ENCODE results near the gene FAM20C. TPM values are rescaled to one million over a fixed set of nuclear protein-coding genes. Genes with fewer than 3 reads are reported as not detected.
"Not testable (repeated sequence)": the region's sequence is repeated elsewhere in the genome, so short reads cannot be mapped to it uniquely, and the experiment has no call there.

FAM20C gene
- total and polyA plus RNA-seq, 9 donors, result 24.0 to 43.0 (median 37.2) TPM

GRCh38 chr7:174716-175115 lies 17.7 kb upstream of the FAM20C start:
- Histone ChIP-seq H3K4me3 (ENCODE audit: low read length) (no peak overlapping the region), H3K27ac (ENCODE audit: low read length) (no peak overlapping the region)
- WGBS (ENCODE audit: insufficient coverage), result 60% methylated on average over 2 of the region's 2 CpGs

GRCh38 chr7:175955-176354 lies 16.4 kb upstream of the FAM20C start:
- Histone ChIP-seq H3K9me3 (replicated peaks; ENCODE audit: control insufficient read depth, low read depth, low read length) (no peaks in the 10 kb centered on the region), H3K4me1 (ENCODE audit: control insufficient read depth, insufficient read depth, low read length) (peaks cover 38% of the 10 kb centered on the region), H3K27me3 (ENCODE audit: control insufficient read depth, insufficient read depth, low read length) (peaks cover 6% of the 10 kb centered on the region), H3K27ac (ENCODE audit: low read length) (no peak overlapping the region), H3K4me3 (ENCODE audit: low read length) (no peak overlapping the region), H3K36me3 (ENCODE audit: control insufficient read depth, insufficient read depth, low read length) (no peaks in the 10 kb centered on the region)
- 92% methylated on average over 5 of the region's 11 CpGs for whole genome bisulfite sequencing (ENCODE audit: insufficient coverage)
- no peak for DNase-seq

More at GRCh38 chr7:174716-175115, 17.7 kb upstream of the FAM20C start:
- peaks cover 6% of the 10 kb centered on the region for H3K27me3 ChIP-seq (ENCODE audit: control insufficient read depth, insufficient read depth, low read length)
- no peaks in the 10 kb centered on the region for H3K36me3 ChIP-seq (ENCODE audit: control insufficient read depth, insufficient read depth, low read length)
- peak; percentile 62 for DNase-seq
- no peaks in the 10 kb centered on the region for H3K9me3 ChIP-seq (replicated peaks; ENCODE audit: control insufficient read depth, low read depth, low read length)
- H3K4me1 ChIP-seq (ENCODE audit: control insufficient read depth, insufficient read depth, low read length), result peaks cover 33% of the 10 kb centered on the region

GRCh38 chr7:176381-176780 lies 16.0 kb upstream of the FAM20C start:
- Histone ChIP-seq H3K4me1 (ENCODE audit: control insufficient read depth, insufficient read depth, low read length) (peaks cover 38% of the 10 kb centered on the region), H3K9me3 (replicated peaks; ENCODE audit: control insufficient read depth, low read depth, low read length) (no peaks in the 10 kb centered on the region), H3K27ac (ENCODE audit: low read length) (no peak overlapping the region), H3K36me3 (ENCODE audit: control insufficient read depth, insufficient read depth, low read length) (no peaks in the 10 kb centered on the region), H3K4me3 (ENCODE audit: low read length) (no peak overlapping the region), H3K27me3 (ENCODE audit: control insufficient read depth, insufficient read depth, low read length) (peaks cover 6% of the 10 kb centered on the region)
- WGBS (ENCODE audit: insufficient coverage), result 94% methylated on average over 5 of the region's 9 CpGs
- DNase-seq, result no peak

GRCh38 chr7:176786-177459 lies 15.4 kb upstream of the FAM20C start:
- H3K9me3 ChIP-seq (replicated peaks; ENCODE audit: control insufficient read depth, low read depth, low read length), result no peaks in the 10 kb centered on the region
- H3K36me3 ChIP-seq (ENCODE audit: control insufficient read depth, insufficient read depth, low read length), result no peaks in the 10 kb centered on the region
- no peak overlapping the region for H3K27ac ChIP-seq (ENCODE audit: low read length)
- WGBS (ENCODE audit: insufficient coverage), result 73% methylated on average over 17 of the region's 21 CpGs
- no peak for DNase-seq
- H3K27me3 ChIP-seq (ENCODE audit: control insufficient read depth, insufficient read depth, low read length), result peaks cover 6% of the 10 kb centered on the region
- H3K4me3 ChIP-seq (ENCODE audit: low read length), result no peak overlapping the region
- H3K4me1 ChIP-seq (ENCODE audit: control insufficient read depth, insufficient read depth, low read length), result peaks cover 38% of the 10 kb centered on the region

- Histone ChIP-seq H3K4me1 (ENCODE audit: control insufficient read depth, insufficient read depth, low read length) (peaks cover 34% of the 10 kb centered on the region), H3K9me3 (replicated peaks; ENCODE audit: control insufficient read depth, low read depth, low read length) (no peaks in the 10 kb centered on the region), H3K27ac (ENCODE audit: low read length) (peak overlapping the region; percentile 7), H3K36me3 (ENCODE audit: control insufficient read depth, insufficient read depth, low read length) (no peaks in the 10 kb centered on the region), H3K4me3 (ENCODE audit: low read length) (no peak overlapping the region), H3K27me3 (ENCODE audit: control insufficient read depth, insufficient read depth, low read length) (peaks cover 10% of the 10 kb centered on the region)
- WGBS (ENCODE audit: insufficient coverage), result 79% methylated on average over 28 of the region's 28 CpGs
- no peak for DNase-seq
Measured at GRCh38 chr7:178444-178843, 13.9 kb upstream of the FAM20C start.

GRCh38 chr7:179209-179681 lies 13.1 kb upstream of the FAM20C start:
- 40% methylated on average over 19 of the region's 19 CpGs for WGBS (ENCODE audit: insufficient coverage)
- no peak overlapping the region for H3K4me3 ChIP-seq (ENCODE audit: low read length)
- H3K4me1 ChIP-seq (ENCODE audit: control insufficient read depth, insufficient read depth, low read length), result peaks cover 32% of the 10 kb centered on the region
- no peaks in the 10 kb centered on the region for H3K9me3 ChIP-seq (replicated peaks; ENCODE audit: control insufficient read depth, low read depth, low read length)
- peaks cover 10% of the 10 kb centered on the region for H3K27me3 ChIP-seq (ENCODE audit: control insufficient read depth, insufficient read depth, low read length)
- H3K27ac ChIP-seq (ENCODE audit: low read length), result no peak overlapping the region
- no peaks in the 10 kb centered on the region for H3K36me3 ChIP-seq (ENCODE audit: control insufficient read depth, insufficient read depth, low read length)
- peak; percentile 81 for DNase-seq

- Histone ChIP-seq H3K4me1 (ENCODE audit: control insufficient read depth, insufficient read depth, low read length) (peaks cover 33% of the 10 kb centered on the region), H3K27me3 (ENCODE audit: control insufficient read depth, insufficient read depth, low read length) (peaks cover 10% of the 10 kb centered on the region), H3K4me3 (ENCODE audit: low read length) (no peak overlapping the region), H3K27ac (ENCODE audit: low read length) (no peak overlapping the region), H3K36me3 (ENCODE audit: control insufficient read depth, insufficient read depth, low read length) (no peaks in the 10 kb centered on the region), H3K9me3 (replicated peaks; ENCODE audit: control insufficient read depth, low read depth, low read length) (no peaks in the 10 kb centered on the region)
- no peak for DNase-seq
- whole genome bisulfite sequencing (ENCODE audit: insufficient coverage), result 79% methylated on average over 10 of the region's 22 CpGs
Measured at GRCh38 chr7:179948-180694, 12.2 kb upstream of the FAM20C start.

GRCh38 chr7:181738-182137 lies 10.6 kb upstream of the FAM20C start:
- DNase-seq, result no peak
- peaks cover 38% of the 10 kb centered on the region for H3K4me1 ChIP-seq (ENCODE audit: control insufficient read depth, insufficient read depth, low read length)
- peaks cover 10% of the 10 kb centered on the region for H3K27me3 ChIP-seq (ENCODE audit: control insufficient read depth, insufficient read depth, low read length)
- H3K27ac ChIP-seq (ENCODE audit: low read length), result no peak overlapping the region
- H3K4me3 ChIP-seq (ENCODE audit: low read length), result no peak overlapping the region
- WGBS (ENCODE audit: insufficient coverage), result 93% methylated on average over 14 of the region's 16 CpGs
- H3K9me3 ChIP-seq (replicated peaks; ENCODE audit: control insufficient read depth, low read depth, low read length), result no peaks in the 10 kb centered on the region
- H3K36me3 ChIP-seq (ENCODE audit: control insufficient read depth, insufficient read depth, low read length), result no peaks in the 10 kb centered on the region

GRCh38 chr7:182502-182901 lies 9.9 kb upstream of the FAM20C start:
- WGBS (ENCODE audit: insufficient coverage), result 43% methylated on average over 2 of the region's 11 CpGs
- not testable (repeated sequence) for DNase-seq

GRCh38 chr7:183496-184292 lies 8.7 kb upstream of the FAM20C start:
- Histone ChIP-seq H3K27me3 (ENCODE audit: control insufficient read depth, insufficient read depth, low read length) (peaks cover 6% of the 10 kb centered on the region), H3K4me3 (ENCODE audit: low read length) (no peak overlapping the region), H3K36me3 (ENCODE audit: control insufficient read depth, insufficient read depth, low read length) (no peaks in the 10 kb centered on the region), H3K4me1 (ENCODE audit: control insufficient read depth, insufficient read depth, low read length) (peaks cover 53% of the 10 kb centered on the region), H3K9me3 (replicated peaks; ENCODE audit: control insufficient read depth, low read depth, low read length) (no peaks in the 10 kb centered on the region), H3K27ac (ENCODE audit: low read length) (peak overlapping the region; percentile 42)
- DNase-seq, result no peak
- 72% methylated on average over 23 of the region's 30 CpGs for WGBS (ENCODE audit: insufficient coverage)

More at GRCh38 chr7:182502-182901, 9.9 kb upstream of the FAM20C start:
- not testable (repeated sequence) for H3K36me3 ChIP-seq (ENCODE audit: control insufficient read depth, insufficient read depth, low read length); H3K4me3 ChIP-seq (ENCODE audit: low read length); H3K27ac ChIP-seq (ENCODE audit: low read length); H3K9me3 ChIP-seq (replicated peaks; ENCODE audit: control insufficient read depth, low read depth, low read length)
- Histone ChIP-seq H3K4me1 (ENCODE audit: control insufficient read depth, insufficient read depth, low read length) (peaks cover 46% of the 10 kb centered on the region), H3K27me3 (ENCODE audit: control insufficient read depth, insufficient read depth, low read length) (peaks cover 10% of the 10 kb centered on the region)

Measured in muscle of leg (tissue), 11 donors.